BJ (cell line): Measurements from ENCODE around the gene BAX. TPM values are rescaled to one million over a fixed set of nuclear protein-coding genes. Genes with fewer than 3 reads are reported as not detected.

Experiments
- CTCF ChIA-PET: fragments of 350-600 bp; formaldehyde crosslinking; extraction: SDS; loops from one replicate; lab custom pipeline; 2021; ENCODE audit warnings: antibody characterized with exemption, inconsistent platforms; lab: Yijun Ruan, JAX
- POLR2A ChIA-PET: fragments of 300-600 bp; sonication (Branson Sonifier 250); formaldehyde crosslinking; extraction: SDS; loops from one replicate; lab custom pipeline; 2021; ENCODE audit warnings: antibody characterized with exemption; lab: Charles Lee
- DNase-seq: peaks from one replicate; pipeline ENCODE4 v3.0.0-alpha.2; 2011; ENCODE audit warnings: low read depth
- H3K27me3 ChIP-seq: 2 replicates; pipeline ENCODE4 v1.6.0; 2011; ENCODE audit warnings: low read length; ENCODE audit not compliant: control insufficient read depth, insufficient read depth
- H3K36me3 ChIP-seq: 2 replicates; pipeline ENCODE4 v1.5.1; 2011; ENCODE audit warnings: low read length; ENCODE audit not compliant: control insufficient read depth, insufficient read depth
- H3K4me3 ChIP-seq: 2 replicates; pipeline ENCODE4 v1.5.1; 2011; ENCODE audit warnings: low read depth, mild to moderate bottlenecking, control low read depth, low read length
- polyA plus RNA-seq: library from polyadenylated mRNA; depleted of rRNA; stranded (reverse); fragments of >200 nt; gene quantifications from 2 replicates; pipeline ENCODE4 v1.2.3, GENCODE V29; 2011
- TF ChIP-seq, protein P1 (sequence below): IDR thresholded peaks from 2 replicates; pipeline ENCODE4 v1.5.1; 2011; ENCODE audit warnings: low read depth, mild to moderate bottlenecking, control low read depth, inconsistent platforms, low read length, moderate library complexity; ENCODE audit not compliant: insufficient read depth

The BAX gene
- polyA plus RNA-seq, 1 experiment = 159 TPM

DNA sequence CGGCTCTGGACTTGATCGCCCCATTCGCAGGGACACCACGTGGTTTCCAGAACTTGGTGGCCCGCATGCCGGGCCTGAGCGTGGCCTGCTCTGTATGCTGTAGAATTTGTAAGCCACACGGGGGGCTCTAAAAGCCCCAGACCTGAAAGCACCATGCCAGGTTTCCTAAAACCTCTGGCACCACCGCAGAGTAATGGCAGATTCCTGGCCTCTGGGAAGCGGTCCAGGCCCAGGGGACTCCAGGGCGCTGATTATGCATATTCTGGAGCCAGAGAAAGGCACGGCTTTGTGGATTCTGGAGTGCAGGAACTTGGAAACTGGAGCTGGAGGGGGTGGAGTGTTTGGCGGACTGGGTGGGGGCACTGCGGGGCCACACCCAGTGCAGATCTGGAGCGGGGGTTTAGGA is 14.1 kb downstream of the BAX start:
- POLR2A ChIA-PET = no interaction called here
- Histone ChIP-seq H3K36me3 (peaks cover 34% of the 10 kb centered on the region), H3K4me3 (no peak overlapping the region), H3K27me3 (no peaks in the 10 kb centered on the region)
- CTCF ChIA-PET = interaction anchor here (2.2 to 3.9 kb wide), 3 partner anchors 10 to 126 kb away, joined by 7 to 24 read pairs (median 18); partner anchors contain the start of genes GYS1 and RUVBL2
- no peak for DNase-seq
- TF ChIP-seq, protein P1, sequence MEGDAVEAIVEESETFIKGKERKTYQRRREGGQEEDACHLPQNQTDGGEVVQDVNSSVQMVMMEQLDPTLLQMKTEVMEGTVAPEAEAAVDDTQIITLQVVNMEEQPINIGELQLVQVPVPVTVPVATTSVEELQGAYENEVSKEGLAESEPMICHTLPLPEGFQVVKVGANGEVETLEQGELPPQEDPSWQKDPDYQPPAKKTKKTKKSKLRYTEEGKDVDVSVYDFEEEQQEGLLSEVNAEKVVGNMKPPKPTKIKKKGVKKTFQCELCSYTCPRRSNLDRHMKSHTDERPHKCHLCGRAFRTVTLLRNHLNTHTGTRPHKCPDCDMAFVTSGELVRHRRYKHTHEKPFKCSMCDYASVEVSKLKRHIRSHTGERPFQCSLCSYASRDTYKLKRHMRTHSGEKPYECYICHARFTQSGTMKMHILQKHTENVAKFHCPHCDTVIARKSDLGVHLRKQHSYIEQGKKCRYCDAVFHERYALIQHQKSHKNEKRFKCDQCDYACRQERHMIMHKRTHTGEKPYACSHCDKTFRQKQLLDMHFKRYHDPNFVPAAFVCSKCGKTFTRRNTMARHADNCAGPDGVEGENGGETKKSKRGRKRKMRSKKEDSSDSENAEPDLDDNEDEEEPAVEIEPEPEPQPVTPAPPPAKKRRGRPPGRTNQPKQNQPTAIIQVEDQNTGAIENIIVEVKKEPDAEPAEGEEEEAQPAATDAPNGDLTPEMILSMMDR = no peak

DNA sequence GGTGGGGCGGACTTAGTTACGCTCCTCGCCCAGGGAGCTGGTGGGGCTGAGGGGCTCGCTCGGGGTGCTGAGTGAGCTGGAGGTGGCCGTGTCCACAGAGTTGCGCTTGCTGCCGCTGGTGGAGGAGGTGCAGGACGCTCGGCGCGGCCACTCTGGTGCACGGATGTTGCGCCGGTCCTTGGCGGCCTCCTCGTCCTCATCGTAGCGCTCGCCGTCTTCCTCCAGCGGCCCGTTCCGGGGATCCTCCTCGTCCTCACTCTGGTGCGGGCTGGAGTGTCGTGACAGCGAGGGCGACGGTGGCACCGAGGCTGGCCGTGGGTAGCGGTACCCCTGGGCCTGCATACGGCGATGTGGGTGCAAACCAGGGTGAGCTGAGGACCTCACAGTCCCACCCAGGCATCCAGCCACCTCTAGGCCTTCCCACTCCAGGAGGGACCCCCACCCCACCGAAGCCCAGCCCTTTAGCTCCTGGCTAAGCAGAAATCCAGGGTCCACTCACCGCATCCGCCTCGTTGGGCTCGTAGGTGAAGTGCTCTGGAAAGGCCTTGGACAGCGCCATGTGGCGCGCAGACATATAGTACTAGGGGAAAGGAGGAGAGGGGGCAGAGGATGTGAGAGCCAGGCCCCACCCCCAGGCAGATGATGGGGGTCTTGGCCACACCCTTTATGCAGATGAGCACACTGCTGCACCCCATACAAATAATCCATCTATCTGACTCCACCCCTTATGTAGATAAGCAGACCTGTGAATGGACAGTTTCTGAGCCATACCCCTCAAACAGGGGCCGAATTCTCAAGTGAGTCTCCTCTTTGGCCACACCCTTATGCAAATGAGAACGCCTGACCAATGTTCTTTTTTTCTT is 14.8 kb downstream of the BAX start:
- H3K4me3 ChIP-seq = no peak overlapping the region
- peaks cover 41% of the 10 kb centered on the region for H3K36me3 ChIP-seq
- CTCF ChIA-PET = interaction anchor here (1.1 to 3.9 kb wide), 10 partner anchors 9 to 182 kb away, joined by 3 to 31 read pairs (median 13); partner anchors contain the start of genes GYS1, HSD17B14 and RUVBL2
- POLR2A ChIA-PET = no interaction called here
- TF ChIP-seq, protein P1 = no peak
- DNase-seq = no peak
- no peaks in the 10 kb centered on the region for H3K27me3 ChIP-seq

DNA sequence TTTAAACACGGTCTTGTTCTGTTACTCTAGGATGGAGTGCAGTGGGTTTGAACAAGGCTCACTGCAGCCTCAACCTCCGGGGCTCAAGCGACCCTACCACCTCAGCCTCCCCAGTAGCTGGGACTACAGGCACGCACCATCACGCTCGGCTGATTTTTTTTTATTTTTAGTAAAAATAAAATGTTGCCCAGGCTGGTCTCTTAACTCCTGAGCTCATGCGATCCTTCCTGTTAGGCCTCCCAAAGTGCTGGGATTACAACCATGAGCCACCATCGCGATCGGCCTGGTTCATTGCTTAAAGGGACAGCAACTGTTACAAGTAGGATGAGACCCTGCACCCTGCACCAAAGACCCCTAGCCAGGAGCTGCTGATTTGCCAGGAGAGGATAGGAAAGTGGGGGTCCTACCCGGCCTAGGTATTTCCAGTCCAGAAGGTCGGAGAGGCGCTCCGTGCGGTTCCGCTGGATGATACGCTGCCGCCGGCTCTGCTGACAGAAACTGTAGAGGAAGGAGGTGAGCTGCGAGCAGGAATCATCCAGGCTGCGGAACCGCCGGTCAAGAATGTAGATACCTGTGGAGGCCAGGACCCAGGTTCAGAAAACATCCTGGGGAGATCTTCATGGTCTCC is 15.6 kb downstream of the BAX start:
- DNase-seq = no peak
- POLR2A ChIA-PET = no interaction called here
- H3K27me3 ChIP-seq = no peaks in the 10 kb centered on the region
- TF ChIP-seq, protein P1 = no peak
- H3K4me3 ChIP-seq = no peak overlapping the region
- CTCF ChIA-PET = interaction anchor here (0.5 to 3.5 kb wide), 26 partner anchors 9 to 390 kb away, joined by 3 to 31 read pairs (median 4); partner anchors contain the start of genes DHDH, GYS1, HSD17B14 and NUCB1
- peaks cover 42% of the 10 kb centered on the region for H3K36me3 ChIP-seq

DNA sequence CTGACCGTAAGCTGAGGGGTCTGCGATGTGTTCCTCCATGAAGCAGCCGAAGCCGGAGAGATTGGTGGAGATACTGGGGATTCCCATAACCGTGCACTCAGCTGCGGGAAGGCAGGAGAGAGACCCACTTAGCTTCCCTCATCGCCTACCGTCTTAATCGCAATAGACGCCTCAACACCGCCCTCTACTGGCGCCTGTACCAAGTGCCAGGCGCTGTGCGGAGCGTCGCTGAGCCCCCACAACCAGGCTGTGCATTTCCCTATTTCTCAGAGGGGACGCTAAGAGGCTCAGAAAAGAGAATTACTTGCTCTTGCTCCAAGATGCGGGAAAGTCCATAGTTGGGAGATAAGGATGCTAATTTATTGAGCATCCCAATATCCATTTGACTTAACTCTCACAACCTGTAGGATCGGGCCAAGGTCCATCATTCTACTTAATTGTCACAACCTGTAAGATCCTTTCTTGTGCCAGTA is 16.3 kb downstream of the BAX start:
- TF ChIP-seq, protein P1 = peak; percentile 94
- no peak overlapping the region for H3K4me3 ChIP-seq
- peaks cover 40% of the 10 kb centered on the region for H3K36me3 ChIP-seq
- no peaks in the 10 kb centered on the region for H3K27me3 ChIP-seq
- CTCF ChIA-PET = interaction anchor here (0.5 to 3.5 kb wide), 26 partner anchors 8 to 389 kb away, joined by 3 to 31 read pairs (median 4); partner anchors contain the start of genes DHDH, GYS1, HSD17B14 and NUCB1
- DNase-seq = no peak
- POLR2A ChIA-PET = no interaction called here
